Stimulated activated naive CD8-positive, alpha-beta T cell treated with anti-CD3 and anti-CD28 coated beads, Interleukin-15, Interleukin-2, amounts not matched to agents 100 ng/mL and 50 ng/mL, for 24 hours (primary cell): ENCODE data around the gene AUH.

Experiments used
- H3K27ac Mint-ChIP-seq: one replicate; pipeline ENCODE4 v1.8.0; 2021; ENCODE audit warnings: mild to moderate bottlenecking, mixed read lengths
- H3K27me3 Mint-ChIP-seq: one replicate; pipeline ENCODE4 v1.8.0; 2021; ENCODE audit warnings: mixed read lengths
- H3K36me3 Mint-ChIP-seq: one replicate; pipeline ENCODE4 v1.8.0; 2021; ENCODE audit warnings: low read depth, mixed read lengths
- H3K4me1 Mint-ChIP-seq: one replicate; pipeline ENCODE4 v1.8.0; 2021; ENCODE audit warnings: low read depth, mixed read lengths
- H3K4me3 Mint-ChIP-seq: one replicate; pipeline ENCODE4 v1.8.0; 2021; ENCODE audit warnings: mild to moderate bottlenecking, mixed read lengths
- H3K9me3 Mint-ChIP-seq: one replicate; pipeline ENCODE4 v1.8.0; 2021; ENCODE audit warnings: mixed read lengths

Gene AUH

GRCh38 chr9:91243029-91243428 is 118.7 kb downstream of the AUH start:
- Mint-ChIP-seq H3K9me3 (no peaks in the 10 kb centered on the region), H3K4me3 (no peak overlapping the region), H3K4me1 (peaks cover 24% of the 10 kb centered on the region), H3K36me3 (peaks cover 9% of the 10 kb centered on the region), H3K27me3 (no peaks in the 10 kb centered on the region), H3K27ac (no peak overlapping the region)

GRCh38 chr9:91241909-91242308 is 119.8 kb downstream of the AUH start:
- Mint-ChIP-seq H3K9me3 (no peaks in the 10 kb centered on the region), H3K27ac (no peak overlapping the region), H3K4me1 (peaks cover 18% of the 10 kb centered on the region), H3K36me3 (peaks cover 9% of the 10 kb centered on the region), H3K27me3 (no peaks in the 10 kb centered on the region), H3K4me3 (no peak overlapping the region)

- Mint-ChIP-seq H3K36me3 (peaks cover 13% of the 10 kb centered on the region), H3K4me3 (no peak overlapping the region), H3K27ac (no peak overlapping the region), H3K9me3 (no peaks in the 10 kb centered on the region), H3K4me1 (peaks cover 10% of the 10 kb centered on the region), H3K27me3 (no peaks in the 10 kb centered on the region)
These were observed 121.0 kb downstream of the AUH start for GRCh38 chr9:91240596-91241165.

GRCh38 chr9:91239367-91240111 is 122.2 kb downstream of the AUH start:
- Mint-ChIP-seq H3K4me1 (no peaks in the 10 kb centered on the region), H3K27ac (no peak overlapping the region), H3K36me3 (peaks cover 18% of the 10 kb centered on the region), H3K27me3 (no peaks in the 10 kb centered on the region), H3K4me3 (no peak overlapping the region), H3K9me3 (no peaks in the 10 kb centered on the region)

- no peaks in the 10 kb centered on the region for H3K4me1 Mint-ChIP-seq
- H3K36me3 Mint-ChIP-seq, result peaks cover 16% of the 10 kb centered on the region
- no peaks in the 10 kb centered on the region for H3K27me3 Mint-ChIP-seq
- H3K4me3 Mint-ChIP-seq, result no peak overlapping the region
- H3K9me3 Mint-ChIP-seq, result no peaks in the 10 kb centered on the region
- H3K27ac Mint-ChIP-seq, result no peak overlapping the region
These were observed 127.2 kb downstream of the AUH start for GRCh38 chr9:91234523-91234922.

- H3K27ac Mint-ChIP-seq, result no peak overlapping the region
- H3K36me3 Mint-ChIP-seq, result peaks cover 15% of the 10 kb centered on the region
- peaks cover 3% of the 10 kb centered on the region for H3K9me3 Mint-ChIP-seq
- H3K27me3 Mint-ChIP-seq, result no peaks in the 10 kb centered on the region
- H3K4me1 Mint-ChIP-seq, result no peaks in the 10 kb centered on the region
- H3K4me3 Mint-ChIP-seq, result no peak overlapping the region
These were observed 130.1 kb downstream of the AUH start for GRCh38 chr9:91231619-91232018.

GRCh38 chr9:91223000-91223399 is 138.7 kb downstream of the AUH start:
- H3K27me3 Mint-ChIP-seq, result no peaks in the 10 kb centered on the region
- peaks cover 31% of the 10 kb centered on the region for H3K36me3 Mint-ChIP-seq
- H3K9me3 Mint-ChIP-seq, result no peaks in the 10 kb centered on the region
- H3K4me1 Mint-ChIP-seq, result peaks cover 30% of the 10 kb centered on the region
- no peak overlapping the region for H3K27ac Mint-ChIP-seq
- no peak overlapping the region for H3K4me3 Mint-ChIP-seq

- H3K36me3 Mint-ChIP-seq, result peaks cover 37% of the 10 kb centered on the region
These were observed 139.3 kb downstream of the AUH start for GRCh38 chr9:91222457-91222856.

GRCh38 chr9:91221332-91221731 is 140.4 kb downstream of the AUH start:
- H3K9me3 Mint-ChIP-seq, result no peaks in the 10 kb centered on the region
- peaks cover 43% of the 10 kb centered on the region for H3K36me3 Mint-ChIP-seq
- no peaks in the 10 kb centered on the region for H3K27me3 Mint-ChIP-seq
- H3K4me1 Mint-ChIP-seq, result peaks cover 30% of the 10 kb centered on the region
- no peak overlapping the region for H3K27ac Mint-ChIP-seq
- no peak overlapping the region for H3K4me3 Mint-ChIP-seq

More at GRCh38 chr9:91222457-91222856, 139.3 kb downstream of the AUH start:
- Mint-ChIP-seq H3K4me1 (peaks cover 30% of the 10 kb centered on the region), H3K9me3 (no peaks in the 10 kb centered on the region), H3K4me3 (no peak overlapping the region), H3K27ac (no peak overlapping the region), H3K27me3 (no peaks in the 10 kb centered on the region)

GRCh38 chr9:91220491-91221135 is 141.1 kb downstream of the AUH start:
- Mint-ChIP-seq H3K4me3 (no peak overlapping the region), H3K27ac (no peak overlapping the region), H3K4me1 (peaks cover 30% of the 10 kb centered on the region), H3K36me3 (peaks cover 43% of the 10 kb centered on the region), H3K27me3 (no peaks in the 10 kb centered on the region), H3K9me3 (no peaks in the 10 kb centered on the region)

- Mint-ChIP-seq H3K36me3 (peaks cover 43% of the 10 kb centered on the region), H3K27me3 (no peaks in the 10 kb centered on the region), H3K4me3 (no peak overlapping the region), H3K4me1 (peaks cover 30% of the 10 kb centered on the region), H3K27ac (no peak overlapping the region), H3K9me3 (no peaks in the 10 kb centered on the region)
These were observed 141.7 kb downstream of the AUH start for GRCh38 chr9:91220021-91220420.

- Mint-ChIP-seq H3K4me1 (peaks cover 30% of the 10 kb centered on the region), H3K9me3 (no peaks in the 10 kb centered on the region), H3K27ac (no peak overlapping the region), H3K4me3 (no peak overlapping the region), H3K27me3 (no peaks in the 10 kb centered on the region), H3K36me3 (peaks cover 43% of the 10 kb centered on the region)
These were observed 142.2 kb downstream of the AUH start for GRCh38 chr9:91219557-91219956.

- Mint-ChIP-seq H3K9me3 (no peaks in the 10 kb centered on the region), H3K36me3 (peaks cover 52% of the 10 kb centered on the region)
These were observed 144.3 kb downstream of the AUH start for GRCh38 chr9:91217388-91217787.

GRCh38 chr9:91214867-91215266 is 146.9 kb downstream of the AUH start:
- H3K27me3 Mint-ChIP-seq, result no peaks in the 10 kb centered on the region
- H3K4me3 Mint-ChIP-seq, result no peak overlapping the region
- H3K36me3 Mint-ChIP-seq, result peaks cover 46% of the 10 kb centered on the region
- H3K27ac Mint-ChIP-seq, result no peak overlapping the region
- peaks cover 34% of the 10 kb centered on the region for H3K4me1 Mint-ChIP-seq
- no peaks in the 10 kb centered on the region for H3K9me3 Mint-ChIP-seq

More at GRCh38 chr9:91217388-91217787, 144.3 kb downstream of the AUH start:
- Mint-ChIP-seq H3K27ac (no peak overlapping the region), H3K27me3 (no peaks in the 10 kb centered on the region), H3K4me3 (no peak overlapping the region), H3K4me1 (peaks cover 22% of the 10 kb centered on the region)

GRCh38 chr9:91214086-91214485 is 147.6 kb downstream of the AUH start:
- H3K9me3 Mint-ChIP-seq, result no peaks in the 10 kb centered on the region
- no peak overlapping the region for H3K27ac Mint-ChIP-seq
- peaks cover 40% of the 10 kb centered on the region for H3K4me1 Mint-ChIP-seq
- H3K27me3 Mint-ChIP-seq, result no peaks in the 10 kb centered on the region
- H3K36me3 Mint-ChIP-seq, result peaks cover 40% of the 10 kb centered on the region
- no peak overlapping the region for H3K4me3 Mint-ChIP-seq
